HG03175 (cell line): ENCODE data around the gene APOE.
"Not testable (repeated sequence)": the region's sequence is repeated elsewhere in the genome, so short reads cannot be mapped to it uniquely, and the experiment has no call there.

Experiments
- ATAC-seq: cut with Tn5 transposase; IDR thresholded peaks from one replicate; pipeline ENCODE4 v1.9.1; 2021; ENCODE audit warnings: mild to moderate bottlenecking, moderate library complexity; ENCODE audit not compliant: unreplicated experiment

Gene APOE

GRCh38 chr19:44908074-44908835, 2.7 kb downstream of the APOE start:
- no peak for ATAC-seq

GRCh38 chr19:44908836-44909261, 3.3 kb downstream of the APOE start:
- ATAC-seq: no peak

DNA sequence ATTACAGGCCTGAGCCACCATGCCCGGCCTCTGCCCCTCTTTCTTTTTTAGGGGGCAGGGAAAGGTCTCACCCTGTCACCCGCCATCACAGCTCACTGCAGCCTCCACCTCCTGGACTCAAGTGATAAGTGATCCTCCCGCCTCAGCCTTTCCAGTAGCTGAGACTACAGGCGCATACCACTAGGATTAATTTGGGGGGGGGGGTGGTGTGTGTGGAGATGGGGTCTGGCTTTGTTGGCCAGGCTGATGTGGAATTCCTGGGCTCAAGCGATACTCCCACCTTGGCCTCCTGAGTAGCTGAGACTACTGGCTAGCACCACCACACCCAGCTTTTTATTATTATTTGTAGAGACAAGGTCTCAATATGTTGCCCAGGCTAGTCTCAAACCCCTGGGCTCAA, 4.2 kb downstream of the APOE start:
- no peak for ATAC-seq

DNA sequence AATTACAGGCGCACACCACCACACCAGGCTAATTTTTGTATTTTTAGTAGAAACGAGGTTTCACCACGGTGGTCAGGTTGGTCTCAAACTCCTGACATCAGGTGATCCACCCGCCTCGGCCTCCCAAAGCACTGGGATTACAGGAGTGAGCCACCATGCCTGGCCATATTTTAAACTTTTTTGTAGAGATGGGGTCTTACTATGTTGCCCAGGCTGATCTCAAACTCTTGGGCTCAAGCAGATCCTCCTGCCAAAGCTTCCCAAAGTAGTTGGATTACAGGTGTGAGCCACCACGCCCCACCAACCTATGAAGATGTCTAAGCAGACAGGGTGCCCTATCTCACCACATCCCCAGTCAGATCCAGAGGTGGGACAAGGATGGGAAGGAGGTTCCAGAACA, 6.3 kb downstream of the APOE start:
- not testable (repeated sequence) for ATAC-seq

DNA sequence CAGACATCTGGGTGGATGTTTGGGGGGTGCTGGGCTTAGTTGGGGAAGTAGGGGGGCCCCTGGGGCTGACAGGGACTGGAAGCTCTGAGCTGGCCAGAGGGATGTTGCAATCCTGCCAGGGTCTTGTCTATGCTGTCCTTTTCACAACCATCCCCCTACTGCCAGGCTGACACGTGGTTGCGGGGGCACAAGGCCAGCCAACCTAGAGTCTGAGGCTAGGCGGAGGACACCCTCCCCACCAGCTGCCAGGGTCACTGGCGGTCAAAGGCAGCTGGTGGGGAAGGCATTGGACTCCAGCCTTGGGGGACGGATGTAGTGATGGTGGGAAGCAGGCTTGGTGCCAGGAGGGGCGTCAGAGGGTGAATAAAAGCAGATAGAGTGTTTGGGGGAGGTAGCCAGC, 7.3 kb downstream of the APOE start:
- no peak for ATAC-seq

DNA sequence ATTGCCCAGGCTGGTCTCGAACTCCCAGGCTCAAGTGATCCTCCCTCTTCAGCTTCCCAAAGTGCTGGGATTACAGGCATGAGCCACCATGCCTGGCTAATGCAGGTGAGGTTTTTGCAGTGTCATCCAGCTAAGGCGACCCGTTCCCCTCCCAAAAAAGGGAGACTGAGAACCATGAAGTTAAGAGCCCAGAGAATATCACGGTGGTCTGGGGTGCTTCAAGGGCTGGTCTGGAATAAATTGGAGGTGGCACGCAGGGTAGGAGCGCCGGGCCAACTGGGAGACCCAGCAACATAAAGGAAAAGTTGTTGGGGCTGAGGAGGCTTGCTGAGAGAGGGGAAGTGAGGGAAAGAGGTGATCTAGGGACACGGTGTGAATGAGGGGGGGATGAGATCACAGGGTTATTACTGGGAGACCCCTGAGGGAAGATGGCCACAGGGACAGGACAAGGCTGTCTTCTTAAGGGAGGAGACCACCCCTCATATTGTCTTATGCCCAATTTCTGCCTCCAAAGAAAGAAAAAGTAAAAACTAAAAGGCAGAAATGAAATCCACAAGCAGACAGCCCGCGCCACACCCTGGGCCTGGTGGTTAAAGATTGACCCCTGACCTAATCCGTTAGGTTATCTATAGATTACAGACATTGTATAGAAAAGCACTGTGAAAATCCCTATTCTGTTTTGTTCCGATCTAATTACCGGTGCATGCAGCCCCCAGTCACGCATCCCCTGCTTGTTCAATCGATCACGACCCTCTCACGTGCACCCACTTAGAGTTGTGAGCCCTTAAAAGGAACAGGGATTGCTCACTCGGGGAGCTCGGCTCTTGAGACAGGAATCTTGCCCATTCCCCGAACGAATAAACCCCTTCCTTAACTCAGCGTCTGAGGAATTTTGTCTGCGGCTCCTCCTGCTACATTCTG, 8.2 kb downstream of the APOE start:
- not testable (repeated sequence) for ATAC-seq

- ATAC-seq: peak; percentile 90
Observed at GRCh38 chr19:44914433-44915206, 9.0 kb downstream of the APOE start, which contains the start of gene APOC1. APOC1 (plus strand) TSS chr19:44914608; CDS start chr19:44914892, 284 bp downstream.

DNA sequence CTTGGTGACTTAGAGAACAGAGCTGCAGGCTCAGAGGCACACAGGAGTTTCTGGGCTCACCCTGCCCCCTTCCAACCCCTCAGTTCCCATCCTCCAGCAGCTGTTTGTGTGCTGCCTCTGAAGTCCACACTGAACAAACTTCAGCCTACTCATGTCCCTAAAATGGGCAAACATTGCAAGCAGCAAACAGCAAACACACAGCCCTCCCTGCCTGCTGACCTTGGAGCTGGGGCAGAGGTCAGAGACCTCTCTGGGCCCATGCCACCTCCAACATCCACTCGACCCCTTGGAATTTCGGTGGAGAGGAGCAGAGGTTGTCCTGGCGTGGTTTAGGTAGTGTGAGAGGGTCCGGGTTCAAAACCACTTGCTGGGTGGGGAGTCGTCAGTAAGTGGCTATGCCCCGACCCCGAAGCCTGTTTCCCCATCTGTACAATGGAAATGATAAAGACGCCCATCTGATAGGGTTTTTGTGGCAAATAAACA, 18.7 kb downstream of the APOE start:
- no peak for ATAC-seq

GRCh38 chr19:44925114-44925891, 19.7 kb downstream of the APOE start:
- ATAC-seq: no peak

- ATAC-seq: not testable (repeated sequence)
Observed at GRCh38 chr19:44926245-44927077, 20.9 kb downstream of the APOE start.

GRCh38 chr19:44927746-44928145, 22.1 kb downstream of the APOE start:
- ATAC-seq: no peak

GRCh38 chr19:44930088-44930487, 24.5 kb downstream of the APOE start:
- no peak for ATAC-seq

DNA sequence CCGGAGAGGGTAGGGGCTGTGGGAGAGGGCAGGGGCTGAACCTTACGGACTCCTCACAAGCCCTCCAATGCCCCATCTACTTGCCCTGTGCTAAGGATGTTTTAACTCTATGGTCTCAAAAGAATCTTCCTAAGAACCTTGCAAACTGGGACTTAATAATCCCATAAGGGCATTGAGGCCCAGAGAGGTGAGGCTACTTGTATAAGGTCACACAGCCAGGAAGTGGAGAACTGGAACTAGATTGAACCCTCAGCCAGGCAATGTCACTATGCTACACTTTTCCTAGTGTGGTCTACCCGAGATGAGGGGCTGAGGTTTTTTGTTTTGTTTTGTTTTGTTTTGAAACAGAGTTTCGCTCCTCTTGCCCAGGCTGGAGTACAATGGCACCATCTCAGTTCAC, 25.9 kb downstream of the APOE start:
- ATAC-seq: no peak

- ATAC-seq: no peak
Observed at GRCh38 chr19:44939668-44940067, 34.1 kb downstream of the APOE start.

DNA sequence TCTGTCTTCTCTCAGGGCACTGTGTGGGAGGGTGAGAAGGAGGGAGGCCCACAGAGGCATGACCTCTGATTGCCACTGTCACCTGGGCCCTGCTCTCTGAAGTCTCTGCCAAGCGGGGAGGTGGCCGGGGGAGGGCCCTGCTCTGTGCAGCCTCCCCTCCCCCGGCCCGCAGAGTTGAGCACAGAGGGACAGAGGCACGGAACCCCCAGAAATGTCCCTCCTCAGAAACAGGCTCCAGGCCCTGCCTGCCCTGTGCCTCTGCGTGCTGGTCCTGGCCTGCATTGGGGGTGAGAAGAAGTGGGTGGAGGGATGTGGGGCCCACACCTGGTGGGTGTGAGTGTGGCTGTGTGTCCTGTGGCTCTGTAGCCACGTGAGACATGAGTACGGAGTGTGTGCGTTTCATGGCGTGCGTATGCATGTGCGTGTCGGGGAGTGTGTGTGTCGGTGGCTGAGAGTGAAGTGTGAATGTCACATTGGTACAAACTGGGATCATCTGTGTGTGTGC, 36.5 kb downstream of the APOE start, which contains the start of gene APOC4:
APOC4 (plus strand) TSS at position 171 of the 505 bp plus-strand sequence; CDS start at position 212, 41 bp downstream.
- no peak for ATAC-seq

DNA sequence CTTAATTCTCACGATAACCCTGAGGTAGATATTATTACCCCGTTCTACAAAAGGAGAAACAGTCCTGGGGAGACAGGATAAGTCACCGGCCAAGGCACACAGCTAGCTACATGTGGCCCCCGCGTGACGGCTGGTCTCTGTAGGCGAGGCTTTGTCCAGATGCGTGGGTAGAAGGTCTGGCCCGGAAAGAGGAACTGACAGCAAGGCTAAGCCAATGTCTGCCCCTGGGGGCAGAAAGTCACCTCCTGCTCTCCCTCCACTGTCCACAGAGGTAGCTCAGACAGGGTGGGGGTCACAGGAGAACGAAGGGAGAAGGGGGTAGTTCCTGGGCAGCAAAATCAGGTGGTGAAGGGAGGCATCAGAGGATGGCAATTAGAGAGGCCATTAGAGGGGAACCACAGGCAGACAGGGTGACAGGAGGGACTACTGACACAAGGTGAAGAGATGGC, 38.2 kb downstream of the APOE start:
- ATAC-seq: peak; percentile 68

DNA sequence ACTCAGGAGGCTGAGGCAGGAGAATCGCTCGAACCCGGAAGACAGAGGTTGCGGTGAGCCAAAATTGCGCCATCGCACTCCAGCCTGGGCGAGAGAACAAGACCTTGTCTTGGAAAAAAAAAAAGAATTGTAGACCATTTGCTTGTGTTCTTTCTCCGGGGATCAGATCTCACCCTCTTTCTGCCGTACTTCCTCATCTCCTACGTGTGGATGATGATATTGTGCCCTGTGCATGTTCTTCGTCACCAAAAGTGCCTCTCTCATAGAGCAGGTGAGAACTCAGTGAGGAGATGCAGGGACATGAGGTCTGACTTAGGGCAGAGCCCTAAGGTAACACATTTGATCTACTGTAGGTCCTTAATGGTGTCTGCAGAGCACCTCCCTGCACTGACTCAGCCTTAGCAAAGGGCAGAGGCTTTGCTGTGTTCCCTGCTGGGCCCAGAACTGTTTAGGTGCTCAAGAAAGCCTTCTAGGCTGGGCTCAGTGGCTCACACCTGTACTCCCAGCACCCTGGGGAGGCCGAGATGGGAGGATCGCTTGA, 41.5 kb downstream of the APOE start:
- ATAC-seq: no peak

GRCh38 chr19:44948237-44948636, 42.6 kb downstream of the APOE start:
- no peak for ATAC-seq
